Mammary epithelial cell (primary cell): ENCODE measurements around the gene CEP152.

Experiments used
- CTCF ChIP-seq, 2 donors: IDR thresholded peaks in 1 of 2; conservative IDR thresholded peaks in 1 of 2; 2 replicates each; pipeline ENCODE4 v1.5.1; 2011 to 2012; ENCODE audit warnings: inconsistent platforms in 2 of 2, low read length in 2 of 2, mild to moderate bottlenecking in 2 of 2, control low read depth in 1 of 2, low read depth in 1 of 2; ENCODE audit not compliant: insufficient read depth in 1 of 2; ENCODE audit errors: extremely low read depth in 1 of 2
- EZH2 ChIP-seq: IDR thresholded peaks from 2 replicates; pipeline ENCODE4 v1.6.1; 2012; ENCODE audit warnings: low read length, inconsistent platforms, borderline replicate concordance

DNA sequence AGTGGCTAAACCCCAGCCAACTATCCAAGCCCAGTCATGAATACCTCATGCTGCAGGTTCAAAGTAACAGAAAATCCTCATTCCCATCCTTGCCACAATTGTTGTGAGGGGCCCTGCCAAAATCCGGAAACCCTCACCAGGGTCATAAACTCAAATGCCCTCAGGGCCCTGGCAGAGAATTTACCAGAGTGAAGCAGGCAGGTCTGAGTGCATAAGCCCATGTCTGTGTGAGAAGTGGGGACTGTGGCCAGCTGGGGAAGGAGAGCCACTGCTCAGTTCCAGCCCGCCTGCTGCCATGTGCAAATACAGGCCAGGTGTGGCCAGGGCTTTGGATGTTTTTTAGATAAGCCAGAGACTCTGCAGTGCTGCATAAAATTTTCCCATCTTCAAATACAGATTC, 7.0 kb downstream of the CEP152 start:
- TF ChIP-seq EZH2 = no peak
- TF ChIP-seq CTCF (conservative IDR thresholded peaks at IDR 0.05 in 1 of 2, IDR thresholded peaks at IDR 0.05 in 1 of 2; ENCODE audit: extremely low read depth in 1 of 2, insufficient read depth in 1 of 2, low read depth in 1 of 2, low read length in 2 of 2) = no peak
